GM23338 (cell line): Measurements from ENCODE around the gene FARP1.

Experiments used
- CREB1 ChIP-seq: fragments of 250-450 bp; sonication (Bioruptor Pico); IDR thresholded peaks from 2 replicates; pipeline ENCODE4 v1.5.0; 2020; ENCODE audit warnings: low read depth, mild to moderate bottlenecking, moderate library complexity
- EZH2 ChIP-seq: fragments of 200-600 bp; sonication (generic); IDR thresholded peaks from one replicate; pipeline ENCODE4 v1.8.0; 2017; ENCODE audit warnings: antibody characterized with exemption, mild to moderate bottlenecking, low read depth; ENCODE audit not compliant: unreplicated experiment
- EZH2phosphoT487 ChIP-seq: fragments of 200-600 bp; sonication (generic); IDR thresholded peaks from one replicate; pipeline ENCODE4 v1.8.1; 2018; ENCODE audit warnings: antibody characterized with exemption; ENCODE audit not compliant: unreplicated experiment
- JUNB ChIP-seq: IDR thresholded peaks from one replicate; pipeline ENCODE4 v1.6.1; 2016; ENCODE audit warnings: antibody characterized with exemption; ENCODE audit not compliant: unreplicated experiment
- POLR2AphosphoS5 ChIP-seq: IDR thresholded peaks from 2 replicates; pipeline ENCODE4 v1.6.1; 2016; ENCODE audit warnings: antibody characterized with exemption, low read depth
- ZNF331 ChIP-seq: fragments of 250-450 bp; sonication (Bioruptor Pico); IDR thresholded peaks from 2 replicates; pipeline ENCODE4 v1.5.0; 2020; ENCODE audit warnings: low read depth, mild to moderate bottlenecking, moderate library complexity
- TF ChIP-seq, protein P1 (sequence below), 2 experiments: fragments of 200-600 bp in 1 of 2; sonication (generic) in 1 of 2; conservative IDR thresholded peaks; 2 replicates each; pipeline versions ENCODE4 v1.5.1 to v1.6.1; 2016 to 2017; ENCODE audit warnings: antibody characterized with exemption in 2 of 2, low read depth in 2 of 2, mild to moderate bottlenecking in 2 of 2, moderate library complexity in 1 of 2
- TF ChIP-seq, protein P2 (sequence below): IDR thresholded peaks from one replicate; pipeline ENCODE4 v1.6.1; 2018; ENCODE audit warnings: antibody characterized with exemption; ENCODE audit not compliant: unreplicated experiment

DNA sequence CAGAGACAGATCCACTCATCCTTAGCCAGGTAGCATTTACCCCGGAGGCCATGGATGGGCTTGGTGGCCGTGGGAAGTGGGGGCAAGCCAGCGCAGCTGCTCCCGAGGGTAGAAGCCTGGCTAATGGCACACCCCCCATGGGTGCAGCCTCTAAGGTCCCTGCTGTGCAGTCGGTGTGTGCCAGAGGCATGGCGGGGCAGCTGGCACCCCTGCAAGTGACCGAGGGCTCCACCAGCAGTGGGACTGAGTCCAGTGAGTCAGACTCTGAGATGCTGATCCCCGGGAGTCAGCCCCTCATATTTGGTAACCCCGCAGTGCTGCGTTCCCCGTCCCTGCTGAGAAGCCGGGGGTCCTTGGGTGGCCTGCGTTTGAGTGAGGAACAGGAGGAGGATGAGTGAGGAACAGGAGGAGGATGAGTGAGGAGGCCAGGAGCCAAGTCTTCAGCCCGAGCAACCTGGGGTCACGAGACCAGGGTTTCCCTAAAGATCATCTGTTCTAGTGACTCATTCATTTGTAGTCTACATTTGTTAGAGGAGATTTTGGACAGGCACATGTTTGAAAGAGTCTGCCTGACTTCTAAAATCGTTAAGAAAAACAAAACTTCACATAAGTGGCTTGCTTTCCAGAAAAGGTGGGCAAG, 253.3 kb downstream of the FARP1 start:
- TF ChIP-seq POLR2AphosphoS5 (no peak), EZH2phosphoT487 (no peak), EZH2 (no peak), ZNF331 (CRISPR knock-in tag) (no peak), CREB1 (CRISPR knock-in tag) (no peak), JUNB (no peak)
- TF ChIP-seq, protein P1, sequence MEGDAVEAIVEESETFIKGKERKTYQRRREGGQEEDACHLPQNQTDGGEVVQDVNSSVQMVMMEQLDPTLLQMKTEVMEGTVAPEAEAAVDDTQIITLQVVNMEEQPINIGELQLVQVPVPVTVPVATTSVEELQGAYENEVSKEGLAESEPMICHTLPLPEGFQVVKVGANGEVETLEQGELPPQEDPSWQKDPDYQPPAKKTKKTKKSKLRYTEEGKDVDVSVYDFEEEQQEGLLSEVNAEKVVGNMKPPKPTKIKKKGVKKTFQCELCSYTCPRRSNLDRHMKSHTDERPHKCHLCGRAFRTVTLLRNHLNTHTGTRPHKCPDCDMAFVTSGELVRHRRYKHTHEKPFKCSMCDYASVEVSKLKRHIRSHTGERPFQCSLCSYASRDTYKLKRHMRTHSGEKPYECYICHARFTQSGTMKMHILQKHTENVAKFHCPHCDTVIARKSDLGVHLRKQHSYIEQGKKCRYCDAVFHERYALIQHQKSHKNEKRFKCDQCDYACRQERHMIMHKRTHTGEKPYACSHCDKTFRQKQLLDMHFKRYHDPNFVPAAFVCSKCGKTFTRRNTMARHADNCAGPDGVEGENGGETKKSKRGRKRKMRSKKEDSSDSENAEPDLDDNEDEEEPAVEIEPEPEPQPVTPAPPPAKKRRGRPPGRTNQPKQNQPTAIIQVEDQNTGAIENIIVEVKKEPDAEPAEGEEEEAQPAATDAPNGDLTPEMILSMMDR (conservative IDR thresholded peaks at IDR 0.05; ENCODE audit: low read depth in 2 of 2), result no peak
- TF ChIP-seq, protein P2, sequence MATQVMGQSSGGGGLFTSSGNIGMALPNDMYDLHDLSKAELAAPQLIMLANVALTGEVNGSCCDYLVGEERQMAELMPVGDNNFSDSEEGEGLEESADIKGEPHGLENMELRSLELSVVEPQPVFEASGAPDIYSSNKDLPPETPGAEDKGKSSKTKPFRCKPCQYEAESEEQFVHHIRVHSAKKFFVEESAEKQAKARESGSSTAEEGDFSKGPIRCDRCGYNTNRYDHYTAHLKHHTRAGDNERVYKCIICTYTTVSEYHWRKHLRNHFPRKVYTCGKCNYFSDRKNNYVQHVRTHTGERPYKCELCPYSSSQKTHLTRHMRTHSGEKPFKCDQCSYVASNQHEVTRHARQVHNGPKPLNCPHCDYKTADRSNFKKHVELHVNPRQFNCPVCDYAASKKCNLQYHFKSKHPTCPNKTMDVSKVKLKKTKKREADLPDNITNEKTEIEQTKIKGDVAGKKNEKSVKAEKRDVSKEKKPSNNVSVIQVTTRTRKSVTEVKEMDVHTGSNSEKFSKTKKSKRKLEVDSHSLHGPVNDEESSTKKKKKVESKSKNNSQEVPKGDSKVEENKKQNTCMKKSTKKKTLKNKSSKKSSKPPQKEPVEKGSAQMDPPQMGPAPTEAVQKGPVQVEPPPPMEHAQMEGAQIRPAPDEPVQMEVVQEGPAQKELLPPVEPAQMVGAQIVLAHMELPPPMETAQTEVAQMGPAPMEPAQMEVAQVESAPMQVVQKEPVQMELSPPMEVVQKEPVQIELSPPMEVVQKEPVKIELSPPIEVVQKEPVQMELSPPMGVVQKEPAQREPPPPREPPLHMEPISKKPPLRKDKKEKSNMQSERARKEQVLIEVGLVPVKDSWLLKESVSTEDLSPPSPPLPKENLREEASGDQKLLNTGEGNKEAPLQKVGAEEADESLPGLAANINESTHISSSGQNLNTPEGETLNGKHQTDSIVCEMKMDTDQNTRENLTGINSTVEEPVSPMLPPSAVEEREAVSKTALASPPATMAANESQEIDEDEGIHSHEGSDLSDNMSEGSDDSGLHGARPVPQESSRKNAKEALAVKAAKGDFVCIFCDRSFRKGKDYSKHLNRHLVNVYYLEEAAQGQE, result no peak
